HEK293 (cell line): ENCODE results near the gene MFSD6L.

Source experiments
- CTCF ChIA-PET: fragments of 350-600 bp; formaldehyde crosslinking; extraction: SDS; loops from one replicate; lab custom pipeline; 2021; ENCODE audit warnings: antibody characterized with exemption; lab: Yijun Ruan, JAX
- POLR2A ChIA-PET: fragments of 300-600 bp; formaldehyde crosslinking; extraction: SDS; loops from one replicate; lab custom pipeline; 2020; ENCODE audit warnings: antibody characterized with exemption, inconsistent platforms; lab: Yijun Ruan, JAX
- H3K27ac ChIP-seq: fragments of 200-500 bp; sonication (Bioruptor generic); 2 replicates; pipeline ENCODE4 v1.5.1; 2014; ENCODE audit warnings: low read depth, low read length, control low read depth, inconsistent platforms; ENCODE audit errors: extremely low read depth
- H3K36me3 ChIP-seq, 2 experiments: fragments of 200-500 bp in 1 of 2; sonication (Bioruptor generic) in 1 of 2; 1 replicate in 1 of 2; 2 replicates in 1 of 2; pipeline ENCODE4 v1.5.1; 2014 to 2017; ENCODE audit warnings: inconsistent platforms in 2 of 2, low read length in 2 of 2; ENCODE audit not compliant: control insufficient read depth in 2 of 2, insufficient read depth in 1 of 2
- H3K4me1 ChIP-seq: fragments of 200-500 bp; sonication (Bioruptor generic); 2 replicates; pipeline ENCODE4 v1.5.1; 2014; ENCODE audit warnings: mild to moderate bottlenecking, low read length, inconsistent platforms; ENCODE audit not compliant: control insufficient read depth, insufficient read depth
- H3K4me3 ChIP-seq: 2 replicates; pipeline ENCODE4 v1.5.1; 2011; ENCODE audit warnings: low read depth, mild to moderate bottlenecking, control low read depth, low read length, moderate library complexity
- H3K9me3 ChIP-seq: fragments of 200-500 bp; sonication (Bioruptor generic); 2 replicates; pipeline ENCODE4 v1.5.1; 2014; ENCODE audit warnings: low read depth, low read length, inconsistent platforms; ENCODE audit not compliant: control insufficient read depth, insufficient read depth
- FEZF1 ChIP-seq: fragments of 450-650 bp; formaldehyde crosslinking; IDR thresholded peaks from 2 replicates; pipeline ENCODE4 v1.5.1; 2016; ENCODE audit warnings: missing biosample characterization, missing genetic modification characterization
- GLI4 ChIP-seq: fragments of 450-650 bp; formaldehyde crosslinking; IDR thresholded peaks from 2 replicates; pipeline ENCODE4 v1.5.1; 2016; ENCODE audit warnings: missing biosample characterization, missing genetic modification characterization
- SETDB1 ChIP-seq: IDR thresholded peaks from one replicate; pipeline ENCODE4 v1.6.1; 2017; ENCODE audit warnings: mild to moderate bottlenecking, low read length, moderate library complexity, mixed read lengths; ENCODE audit not compliant: insufficient read length
- TRIM28 ChIP-seq: IDR thresholded peaks from 2 replicates; pipeline ENCODE4 v1.6.1; 2011; ENCODE audit warnings: low read length, control low read depth, borderline replicate concordance
- ZBTB26 ChIP-seq: fragments of 450-650 bp; formaldehyde crosslinking; optimal IDR thresholded peaks from 2 replicates; pipeline ENCODE3; 2016; ENCODE audit warnings: missing biosample characterization, mild to moderate bottlenecking, missing genetic modification characterization
- ZNF140 ChIP-seq: fragments of 450-650 bp; formaldehyde crosslinking; IDR thresholded peaks from 2 replicates; pipeline ENCODE4 v1.5.1; 2016; ENCODE audit warnings: missing biosample characterization, missing genetic modification characterization
- ZNF146 ChIP-seq: fragments of 450-650 bp; formaldehyde crosslinking; IDR thresholded peaks from 2 replicates; pipeline ENCODE4 v1.5.1; 2016; ENCODE audit warnings: missing biosample characterization, missing genetic modification characterization
- ZNF174 ChIP-seq: fragments of 450-650 bp; formaldehyde crosslinking; IDR thresholded peaks from 2 replicates; pipeline ENCODE4 v1.5.0; 2017; ENCODE audit warnings: missing biosample characterization, mild to moderate bottlenecking, missing genetic modification characterization
- ZNF23 ChIP-seq: fragments of 450-650 bp; formaldehyde crosslinking; IDR thresholded peaks from 2 replicates; pipeline ENCODE4 v1.5.1; 2016; ENCODE audit warnings: missing biosample characterization, missing genetic modification characterization, borderline replicate concordance
- ZNF324 ChIP-seq: fragments of 450-650 bp; formaldehyde crosslinking; IDR thresholded peaks from 2 replicates; pipeline ENCODE4 v1.5.1; 2016; ENCODE audit warnings: missing biosample characterization, missing genetic modification characterization
- ZNF350 ChIP-seq: fragments of 450-650 bp; formaldehyde crosslinking; IDR thresholded peaks from 2 replicates; pipeline ENCODE4 v1.5.0; 2017; ENCODE audit warnings: missing biosample characterization, mild to moderate bottlenecking, missing genetic modification characterization
- ZNF433 ChIP-seq: fragments of 450-650 bp; formaldehyde crosslinking; IDR thresholded peaks from 2 replicates; pipeline ENCODE4 v1.5.1; 2016; ENCODE audit warnings: missing biosample characterization, missing genetic modification characterization, low read depth
- ZNF449 ChIP-seq: fragments of 450-650 bp; formaldehyde crosslinking; IDR thresholded peaks from 2 replicates; pipeline ENCODE4 v1.5.1; 2017; ENCODE audit warnings: missing biosample characterization, mild to moderate bottlenecking, missing genetic modification characterization, moderate library complexity
- ZNF501 ChIP-seq: fragments of 450-650 bp; formaldehyde crosslinking; IDR thresholded peaks from 2 replicates; pipeline ENCODE4 v1.5.1; 2016; ENCODE audit warnings: missing biosample characterization, missing genetic modification characterization
- ZNF521 ChIP-seq: fragments of 450-650 bp; formaldehyde crosslinking; IDR thresholded peaks from 2 replicates; pipeline ENCODE4 v1.5.1; 2017; ENCODE audit warnings: missing biosample characterization, mild to moderate bottlenecking, missing genetic modification characterization
- ZNF580 ChIP-seq: fragments of 450-650 bp; formaldehyde crosslinking; IDR thresholded peaks from 2 replicates; pipeline ENCODE4 v1.5.1; 2016; ENCODE audit warnings: missing biosample characterization, missing genetic modification characterization
- ZNF664 ChIP-seq: fragments of 450-650 bp; formaldehyde crosslinking; IDR thresholded peaks from 2 replicates; pipeline ENCODE4 v1.5.1; 2016; ENCODE audit warnings: missing biosample characterization, missing genetic modification characterization
- ZNF777 ChIP-seq: fragments of 450-650 bp; formaldehyde crosslinking; IDR thresholded peaks from 2 replicates; pipeline ENCODE4 v1.5.1; 2017; ENCODE audit warnings: missing biosample characterization, missing genetic modification characterization, borderline replicate concordance
- ZSCAN5A ChIP-seq: fragments of 450-650 bp; formaldehyde crosslinking; IDR thresholded peaks from 2 replicates; pipeline ENCODE4 v1.5.1; 2016; ENCODE audit warnings: missing biosample characterization, missing genetic modification characterization

Gene MFSD6L

GRCh38 chr17:8792646-8793045 is 6.5 kb downstream of the MFSD6L start:
- ChIA-PET CTCF (interaction anchor here (0.6 to 1.2 kb wide), 3 partner anchors 101 to 528 kb away, joined by 3 to 4 read pairs (median 3); no protein-coding TSS in a partner anchor), POLR2A (no interaction called here)
- Histone ChIP-seq H3K27ac (no peak overlapping the region), H3K4me3 (no peak overlapping the region), H3K36me3 (no peaks in the 10 kb centered on the region), H3K9me3 (no peaks in the 10 kb centered on the region), H3K4me1 (no peaks in the 10 kb centered on the region)
- no peak for TF ChIP-seq ZNF433 (tag by site-specific recombination)
- no peak for TF ChIP-seq TRIM28
- no peak for TF ChIP-seq ZNF521 (tag by site-specific recombination)
- TF ChIP-seq ZNF23 (tag by site-specific recombination), result no peak
- TF ChIP-seq ZBTB26 (tag by site-specific recombination), result no peak
- no peak for TF ChIP-seq FEZF1
- TF ChIP-seq ZNF664 (tag by site-specific recombination), result no peak
- TF ChIP-seq ZNF501 (tag by site-specific recombination), result no peak
- no peak for TF ChIP-seq ZNF777
- no peak for TF ChIP-seq ZNF174 (tag by site-specific recombination)

GRCh38 chr17:8791910-8792270 is 7.3 kb downstream of the MFSD6L start:
- no peaks in the 10 kb centered on the region for H3K4me1 ChIP-seq
- H3K9me3 ChIP-seq, result no peaks in the 10 kb centered on the region
- POLR2A ChIA-PET, result no interaction called here
- TF ChIP-seq SETDB1 (peak; percentile 84), ZNF140 (peak; percentile 40; the same call in 1 of the 2 replicates), ZNF449 (peak; percentile 98), GLI4 (tag by site-specific recombination) (no peak)
- H3K36me3 ChIP-seq, result no peaks in the 10 kb centered on the region
- H3K27ac ChIP-seq, result no peak overlapping the region
- CTCF ChIA-PET, result interaction anchor here (1.2 kb wide), 1 partner anchor 108 kb away, joined by 4 read pairs; no protein-coding TSS in a partner anchor
- no peak overlapping the region for H3K4me3 ChIP-seq

- Histone ChIP-seq H3K36me3 (no peaks in the 10 kb centered on the region), H3K27ac (no peak overlapping the region), H3K4me3 (no peak overlapping the region), H3K4me1 (no peaks in the 10 kb centered on the region), H3K9me3 (no peaks in the 10 kb centered on the region)
- TF ChIP-seq ZNF146 (tag by site-specific recombination), result peak; percentile 84
- TF ChIP-seq ZSCAN5A (tag by site-specific recombination), result no peak
- TF ChIP-seq ZNF324, result no peak
- no peak for TF ChIP-seq ZNF350 (tag by site-specific recombination)
- TF ChIP-seq ZNF580, result 0 out of 2 replicates have a peak, but pooled peaks have one; percentile 14
- ChIA-PET CTCF (interaction anchor here (0.6 kb wide), 1 partner anchor 45 kb away, joined by 3 read pairs; no protein-coding TSS in a partner anchor), POLR2A (no interaction called here)
Measured at GRCh38 chr17:8791248-8791909, 7.8 kb downstream of the MFSD6L start.
